ENCODE measurements around the gene ARPC2. TPM values are rescaled to one million over a fixed set of nuclear protein-coding genes. Genes with fewer than 3 reads are reported as not detected.

The ARPC2 gene
- total and polyA plus RNA-seq, 2 of the 13 experiments (the other 11 are each of a cell fraction or from before 2014, with no cell fraction given) = 168 to 303 TPM

DNA sequence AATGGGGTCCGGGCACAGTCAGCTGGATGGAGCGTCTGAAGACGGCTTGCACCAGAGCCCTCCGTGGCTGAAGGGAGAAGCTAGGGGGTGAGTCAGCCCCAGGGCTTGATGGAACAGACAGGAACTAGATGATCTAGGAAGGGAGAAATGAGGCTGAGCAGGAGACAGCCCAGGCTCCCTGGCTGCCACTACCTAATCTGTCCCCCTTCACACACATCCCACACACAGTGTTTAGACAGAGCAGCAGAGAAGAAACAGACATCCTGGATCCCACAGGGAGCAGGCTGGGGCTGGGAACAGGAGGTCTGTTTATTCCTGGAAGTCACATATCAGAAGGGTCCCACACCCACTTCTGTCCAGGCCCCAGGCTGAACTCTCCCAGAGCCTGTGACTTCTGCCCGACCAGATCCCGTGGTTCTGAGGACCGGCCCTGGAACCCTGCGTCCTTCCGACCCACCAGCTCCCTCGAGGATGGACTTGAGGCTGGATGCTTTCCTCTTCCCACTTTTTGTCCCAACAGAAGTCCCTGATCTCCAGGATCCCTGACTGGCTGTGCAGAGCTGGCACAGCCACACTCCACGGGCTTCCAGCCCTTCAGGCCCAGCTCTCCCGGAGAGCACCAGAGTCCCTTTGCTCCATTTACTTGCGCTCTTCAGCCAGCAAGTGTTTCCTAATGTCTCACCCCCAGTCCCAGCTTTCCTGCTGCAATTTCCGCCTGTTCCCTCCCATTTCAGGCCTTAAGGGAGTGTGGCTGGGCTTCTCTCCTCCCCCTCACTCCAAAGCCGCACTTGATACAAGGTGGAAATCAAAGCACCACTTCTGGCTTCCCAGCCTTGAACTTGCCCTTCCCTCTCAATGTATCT, 42.3 kb downstream of the ARPC2 start (continued):
- TF ChIP-seq LCORL (IDR thresholded peaks at IDR 0.05) = no peak
- no peak for TF ChIP-seq LCORL (CRISPR knock-in tag; IDR thresholded peaks at IDR 0.05)
- no peak for TF ChIP-seq NKX3-1 (CRISPR knock-in tag; IDR thresholded peaks at IDR 0.05)
- no peak for TF ChIP-seq PHB2 (IDR thresholded peaks at IDR 0.05; ENCODE audit: partially characterized antibody)
- TF ChIP-seq ATAD3A (CRISPR knock-in tag; IDR thresholded peaks at IDR 0.05) = no peak
- no peak for TF ChIP-seq ZNF552 (CRISPR knock-in tag; IDR thresholded peaks at IDR 0.05; ENCODE audit: borderline replicate concordance)
- TF ChIP-seq TCF12 (IDR thresholded peaks at IDR 0.05) = no peak
- TF ChIP-seq TCF12 (CRISPR knock-in tag; IDR thresholded peaks at IDR 0.05) = no peak
- TF ChIP-seq ZNF883 (CRISPR knock-in tag; IDR thresholded peaks at IDR 0.05; ENCODE audit: not compliant biosample characterization) = no peak

DNA sequence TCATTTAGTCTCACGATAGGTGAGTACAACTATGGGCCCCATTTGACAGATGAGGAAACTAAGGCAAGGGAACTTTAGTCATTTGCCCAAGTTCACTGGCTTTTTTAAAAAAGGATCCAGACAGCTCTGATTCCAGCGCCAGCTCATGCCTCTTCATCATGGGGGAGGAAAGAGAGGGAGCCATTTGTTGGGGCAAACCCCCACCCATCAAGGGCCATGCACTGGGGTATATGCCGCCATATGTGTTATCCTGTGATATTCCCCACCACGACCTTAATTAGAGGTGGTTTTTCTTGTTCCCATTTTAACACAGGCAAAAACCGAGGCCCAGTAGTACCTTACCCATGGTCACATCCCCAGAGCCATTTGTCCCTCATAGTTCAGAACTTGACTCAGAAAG, 43.2 kb downstream of the ARPC2 start:
- Histone ChIP-seq H4K20me1 (ENCODE audit: insufficient read depth, low read length) (no peaks in the 10 kb centered on the region), H3K9ac (ENCODE audit: insufficient read depth, low read depth, low read length) (no peak overlapping the region), H3K4me1 (ENCODE audit: insufficient read depth, low read length) (peaks cover 45% of the 10 kb centered on the region), H3K79me2 (ENCODE audit: insufficient read depth, low read length) (no peaks in the 10 kb centered on the region), H2AFZ (ENCODE audit: low read length) (no peak overlapping the region), H3K27ac (ENCODE audit: extremely low read length, insufficient read depth, low read length) (no peak overlapping the region), H3K4me3 (replicated peaks in 1 of 3; ENCODE audit: insufficient read depth in 1 of 3, low read depth in 2 of 3, low read length in 3 of 3) (no peak overlapping the region), H3K4me2 (ENCODE audit: low read depth, low read length) (no peak overlapping the region), H3K36me3 (replicated peaks in 1 of 2; ENCODE audit: control insufficient read depth in 1 of 2, insufficient read depth in 2 of 2, low read length in 2 of 2) (peaks cover 12 to 24% of the 10 kb centered on the region in 2 experiments), H3K27me3 (ENCODE audit: control insufficient read depth in 1 of 2, insufficient read depth in 2 of 2, low read length in 2 of 2) (no peaks in the 10 kb centered on the region), H3K9me3 (ENCODE audit: low read length) (no peaks in the 10 kb centered on the region)
- BruUV-seq (replicated peaks) = no TSS peak
- intact Hi-C loops (cut with micrococcal nuclease; ENCODE audit: unreplicated experiment) = no loop called here
- 77% methylated on average over 5 of the region's 5 CpGs for WGBS (ENCODE audit: low lambda C conversion rate)
- in situ Hi-C loops (cut with HindIII; ENCODE audit: extremely low pct_ligation_motif_present, low pct_unique_long_range_greater_than_20kb) = no loop called here
- CTCF ChIA-PET (ENCODE audit: low intra/inter-chr PET ratio, low total read pairs) = no interaction called here
- DNase-seq (ENCODE audit: low spot score) (no peak), ATAC-seq (no peak), FAIRE-seq (no peak)
- POLR2A ChIA-PET = interaction anchor here (6.6 kb wide), 1 partner anchor 10 kb away, joined by 27 read pairs; the partner anchor contains the start of genes AAMP and PNKD
- TF ChIP-seq GATA4 (IDR thresholded peaks at IDR 0.05; ENCODE audit: borderline replicate concordance, low read depth) (no peak), SIX1 (CRISPR knock-in tag; IDR thresholded peaks at IDR 0.05; ENCODE audit: borderline replicate concordance) (no peak), ZNF629 (CRISPR knock-in tag; conservative IDR thresholded peaks at IDR 0.05) (0 out of 2 replicates have a peak, but pooled peaks have one; percentile 31), FIP1L1 (IDR thresholded peaks at IDR 0.05; ENCODE audit: borderline replicate concordance, insufficient read depth, low read depth, low read length) (no peak), KMT2A (CRISPR knock-in tag; IDR thresholded peaks at IDR 0.05) (no peak)
- TF ChIP-seq, protein P1, sequence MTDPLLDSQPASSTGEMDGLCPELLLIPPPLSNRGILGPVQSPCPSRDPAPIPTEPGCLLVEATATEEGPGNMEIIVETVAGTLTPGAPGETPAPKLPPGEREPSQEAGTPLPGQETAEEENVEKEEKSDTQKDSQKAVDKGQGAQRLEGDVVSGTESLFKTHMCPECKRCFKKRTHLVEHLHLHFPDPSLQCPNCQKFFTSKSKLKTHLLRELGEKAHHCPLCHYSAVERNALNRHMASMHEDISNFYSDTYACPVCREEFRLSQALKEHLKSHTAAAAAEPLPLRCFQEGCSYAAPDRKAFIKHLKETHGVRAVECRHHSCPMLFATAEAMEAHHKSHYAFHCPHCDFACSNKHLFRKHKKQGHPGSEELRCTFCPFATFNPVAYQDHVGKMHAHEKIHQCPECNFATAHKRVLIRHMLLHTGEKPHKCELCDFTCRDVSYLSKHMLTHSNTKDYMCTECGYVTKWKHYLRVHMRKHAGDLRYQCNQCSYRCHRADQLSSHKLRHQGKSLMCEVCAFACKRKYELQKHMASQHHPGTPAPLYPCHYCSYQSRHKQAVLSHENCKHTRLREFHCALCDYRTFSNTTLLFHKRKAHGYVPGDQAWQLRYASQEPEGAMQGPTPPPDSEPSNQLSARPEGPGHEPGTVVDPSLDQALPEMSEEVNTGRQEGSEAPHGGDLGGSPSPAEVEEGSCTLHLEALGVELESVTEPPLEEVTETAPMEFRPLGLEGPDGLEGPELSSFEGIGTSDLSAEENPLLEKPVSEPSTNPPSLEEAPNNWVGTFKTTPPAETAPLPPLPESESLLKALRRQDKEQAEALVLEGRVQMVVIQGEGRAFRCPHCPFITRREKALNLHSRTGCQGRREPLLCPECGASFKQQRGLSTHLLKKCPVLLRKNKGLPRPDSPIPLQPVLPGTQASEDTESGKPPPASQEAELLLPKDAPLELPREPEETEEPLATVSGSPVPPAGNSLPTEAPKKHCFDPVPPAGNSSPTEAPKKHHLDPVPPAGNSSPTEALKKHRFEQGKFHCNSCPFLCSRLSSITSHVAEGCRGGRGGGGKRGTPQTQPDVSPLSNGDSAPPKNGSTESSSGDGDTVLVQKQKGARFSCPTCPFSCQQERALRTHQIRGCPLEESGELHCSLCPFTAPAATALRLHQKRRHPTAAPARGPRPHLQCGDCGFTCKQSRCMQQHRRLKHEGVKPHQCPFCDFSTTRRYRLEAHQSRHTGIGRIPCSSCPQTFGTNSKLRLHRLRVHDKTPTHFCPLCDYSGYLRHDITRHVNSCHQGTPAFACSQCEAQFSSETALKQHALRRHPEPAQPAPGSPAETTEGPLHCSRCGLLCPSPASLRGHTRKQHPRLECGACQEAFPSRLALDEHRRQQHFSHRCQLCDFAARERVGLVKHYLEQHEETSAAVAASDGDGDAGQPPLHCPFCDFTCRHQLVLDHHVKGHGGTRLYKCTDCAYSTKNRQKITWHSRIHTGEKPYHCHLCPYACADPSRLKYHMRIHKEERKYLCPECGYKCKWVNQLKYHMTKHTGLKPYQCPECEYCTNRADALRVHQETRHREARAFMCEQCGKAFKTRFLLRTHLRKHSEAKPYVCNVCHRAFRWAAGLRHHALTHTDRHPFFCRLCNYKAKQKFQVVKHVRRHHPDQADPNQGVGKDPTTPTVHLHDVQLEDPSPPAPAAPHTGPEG (CRISPR knock-in tag; IDR thresholded peaks at IDR 0.05) = no peak
- TF ChIP-seq, protein P2, sequence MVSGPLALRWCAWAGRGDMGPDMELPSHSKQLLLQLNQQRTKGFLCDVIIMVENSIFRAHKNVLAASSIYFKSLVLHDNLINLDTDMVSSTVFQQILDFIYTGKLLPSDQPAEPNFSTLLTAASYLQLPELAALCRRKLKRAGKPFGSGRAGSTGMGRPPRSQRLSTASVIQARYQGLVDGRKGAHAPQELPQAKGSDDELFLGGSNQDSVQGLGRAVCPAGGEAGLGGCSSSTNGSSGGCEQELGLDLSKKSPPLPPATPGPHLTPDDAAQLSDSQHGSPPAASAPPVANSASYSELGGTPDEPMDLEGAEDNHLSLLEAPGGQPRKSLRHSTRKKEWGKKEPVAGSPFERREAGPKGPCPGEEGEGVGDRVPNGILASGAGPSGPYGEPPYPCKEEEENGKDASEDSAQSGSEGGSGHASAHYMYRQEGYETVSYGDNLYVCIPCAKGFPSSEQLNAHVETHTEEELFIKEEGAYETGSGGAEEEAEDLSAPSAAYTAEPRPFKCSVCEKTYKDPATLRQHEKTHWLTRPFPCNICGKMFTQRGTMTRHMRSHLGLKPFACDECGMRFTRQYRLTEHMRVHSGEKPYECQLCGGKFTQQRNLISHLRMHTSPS (CRISPR knock-in tag; IDR thresholded peaks at IDR 0.05; ENCODE audit: low read depth) = no peak
